Measurements from ENCODE around the gene ADGRG3.
A peak's percentile ranks its signal among the peaks of the same experiment; 100 is the strongest.
"Not testable (repeated sequence)": the region's sequence is repeated elsewhere in the genome, so short reads cannot be mapped to it uniquely, and the experiment has no call there.

Gene ADGRG3

DNA sequence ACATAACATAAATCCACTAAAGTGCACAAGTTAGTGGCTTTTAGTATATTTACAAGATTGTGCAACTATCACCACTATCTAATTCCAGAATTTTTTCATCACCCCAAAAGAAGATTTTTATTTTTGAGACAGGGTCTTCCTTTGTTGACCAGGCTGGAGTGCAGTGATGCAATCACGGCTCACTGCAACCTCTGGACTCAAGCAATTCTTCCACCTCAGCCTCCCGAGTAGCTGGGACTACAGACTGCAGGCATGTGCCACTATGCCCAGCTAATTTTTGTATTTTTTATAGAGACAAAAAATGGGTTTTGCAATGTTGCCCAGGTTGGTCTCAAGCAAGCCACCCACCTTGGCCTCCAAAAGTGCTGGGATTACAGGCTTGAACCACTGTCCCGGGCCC lies 41.6 kb downstream of the ADGRG3 start:
- peaks cover 40% of the 10 kb centered on the region for H3K27me3 ChIP-seq (replicated peaks; ENCODE audit: control insufficient read depth, insufficient read depth, low read length)
- peaks cover 4% of the 10 kb centered on the region for H3K9me3 ChIP-seq (ENCODE audit: control insufficient read depth, low read length)
- no peaks in the 10 kb centered on the region for H3K4me1 ChIP-seq (ENCODE audit: control insufficient read depth, insufficient read depth, low read length)
- no peak for DNase-seq (ENCODE audit: low read depth)
- H3K4me3 ChIP-seq (ENCODE audit: low read length) = no peak overlapping the region
- H3K36me3 ChIP-seq (ENCODE audit: control insufficient read depth, insufficient read depth, low read length, severe bottlenecking) = no peaks in the 10 kb centered on the region
- no peak overlapping the region for H3K9ac ChIP-seq (ENCODE audit: low read length)

GRCh38 chr16:57711346-57711745 lies 43.2 kb downstream of the ADGRG3 start:
- DNase-seq (ENCODE audit: low read depth) = no peak
- Histone ChIP-seq H3K9me3 (ENCODE audit: control insufficient read depth, low read length) (no peaks in the 10 kb centered on the region), H3K27me3 (replicated peaks; ENCODE audit: control insufficient read depth, insufficient read depth, low read length) (peaks cover 45% of the 10 kb centered on the region), H3K9ac (ENCODE audit: low read length) (no peak overlapping the region), H3K36me3 (ENCODE audit: control insufficient read depth, insufficient read depth, low read length, severe bottlenecking) (no peaks in the 10 kb centered on the region), H3K4me1 (ENCODE audit: control insufficient read depth, insufficient read depth, low read length) (no peaks in the 10 kb centered on the region), H3K4me3 (ENCODE audit: low read length) (no peak overlapping the region)

GRCh38 chr16:57711993-57712392 lies 43.9 kb downstream of the ADGRG3 start:
- Histone ChIP-seq H3K4me1 (ENCODE audit: control insufficient read depth, insufficient read depth, low read length) (no peaks in the 10 kb centered on the region), H3K27me3 (replicated peaks; ENCODE audit: control insufficient read depth, insufficient read depth, low read length) (peaks cover 45% of the 10 kb centered on the region), H3K4me3 (ENCODE audit: low read length) (no peak overlapping the region), H3K9me3 (ENCODE audit: control insufficient read depth, low read length) (no peaks in the 10 kb centered on the region), H3K36me3 (ENCODE audit: control insufficient read depth, insufficient read depth, low read length, severe bottlenecking) (no peaks in the 10 kb centered on the region), H3K9ac (ENCODE audit: low read length) (no peak overlapping the region)
- DNase-seq (ENCODE audit: low read depth) = no peak

GRCh38 chr16:57712569-57712968 lies 44.5 kb downstream of the ADGRG3 start:
- H3K4me3 ChIP-seq (ENCODE audit: low read length); DNase-seq (ENCODE audit: low read depth); H3K9me3 ChIP-seq (ENCODE audit: control insufficient read depth, low read length); H3K4me1 ChIP-seq (ENCODE audit: control insufficient read depth, insufficient read depth, low read length); H3K9ac ChIP-seq (ENCODE audit: low read length); H3K36me3 ChIP-seq (ENCODE audit: control insufficient read depth, insufficient read depth, low read length, severe bottlenecking): not testable (repeated sequence)
- peaks cover 46% of the 10 kb centered on the region for H3K27me3 ChIP-seq (replicated peaks; ENCODE audit: control insufficient read depth, insufficient read depth, low read length)

GRCh38 chr16:57713596-57713995 lies 45.5 kb downstream of the ADGRG3 start:
- H3K4me3 ChIP-seq (ENCODE audit: low read length) = no peak overlapping the region
- H3K27me3 ChIP-seq (replicated peaks; ENCODE audit: control insufficient read depth, insufficient read depth, low read length) = peaks cover 56% of the 10 kb centered on the region
- no peaks in the 10 kb centered on the region for H3K36me3 ChIP-seq (ENCODE audit: control insufficient read depth, insufficient read depth, low read length, severe bottlenecking)
- no peak for DNase-seq (ENCODE audit: low read depth)
- no peak overlapping the region for H3K9ac ChIP-seq (ENCODE audit: low read length)
- no peaks in the 10 kb centered on the region for H3K9me3 ChIP-seq (ENCODE audit: control insufficient read depth, low read length)
- H3K4me1 ChIP-seq (ENCODE audit: control insufficient read depth, insufficient read depth, low read length) = no peaks in the 10 kb centered on the region

- Histone ChIP-seq H3K9me3 (ENCODE audit: control insufficient read depth, low read length) (no peaks in the 10 kb centered on the region), H3K9ac (ENCODE audit: low read length) (no peak overlapping the region), H3K4me1 (ENCODE audit: control insufficient read depth, insufficient read depth, low read length) (no peaks in the 10 kb centered on the region), H3K36me3 (ENCODE audit: control insufficient read depth, insufficient read depth, low read length, severe bottlenecking) (no peaks in the 10 kb centered on the region), H3K27me3 (replicated peaks; ENCODE audit: control insufficient read depth, insufficient read depth, low read length) (peaks cover 57% of the 10 kb centered on the region), H3K4me3 (ENCODE audit: low read length) (no peak overlapping the region)
- DNase-seq (ENCODE audit: low read depth) = no peak
These were observed 45.9 kb downstream of the ADGRG3 start for GRCh38 chr16:57714047-57714446.

- Histone ChIP-seq H3K9me3 (ENCODE audit: control insufficient read depth, low read length) (no peaks in the 10 kb centered on the region), H3K4me3 (ENCODE audit: low read length) (no peak overlapping the region), H3K4me1 (ENCODE audit: control insufficient read depth, insufficient read depth, low read length) (no peaks in the 10 kb centered on the region), H3K27me3 (replicated peaks; ENCODE audit: control insufficient read depth, insufficient read depth, low read length) (peaks cover 20% of the 10 kb centered on the region), H3K36me3 (ENCODE audit: control insufficient read depth, insufficient read depth, low read length, severe bottlenecking) (no peaks in the 10 kb centered on the region), H3K9ac (ENCODE audit: low read length) (no peak overlapping the region)
- peak; percentile 42 for DNase-seq (ENCODE audit: low read depth)
These were observed 52.1 kb downstream of the ADGRG3 start for GRCh38 chr16:57720142-57720575.

DNA sequence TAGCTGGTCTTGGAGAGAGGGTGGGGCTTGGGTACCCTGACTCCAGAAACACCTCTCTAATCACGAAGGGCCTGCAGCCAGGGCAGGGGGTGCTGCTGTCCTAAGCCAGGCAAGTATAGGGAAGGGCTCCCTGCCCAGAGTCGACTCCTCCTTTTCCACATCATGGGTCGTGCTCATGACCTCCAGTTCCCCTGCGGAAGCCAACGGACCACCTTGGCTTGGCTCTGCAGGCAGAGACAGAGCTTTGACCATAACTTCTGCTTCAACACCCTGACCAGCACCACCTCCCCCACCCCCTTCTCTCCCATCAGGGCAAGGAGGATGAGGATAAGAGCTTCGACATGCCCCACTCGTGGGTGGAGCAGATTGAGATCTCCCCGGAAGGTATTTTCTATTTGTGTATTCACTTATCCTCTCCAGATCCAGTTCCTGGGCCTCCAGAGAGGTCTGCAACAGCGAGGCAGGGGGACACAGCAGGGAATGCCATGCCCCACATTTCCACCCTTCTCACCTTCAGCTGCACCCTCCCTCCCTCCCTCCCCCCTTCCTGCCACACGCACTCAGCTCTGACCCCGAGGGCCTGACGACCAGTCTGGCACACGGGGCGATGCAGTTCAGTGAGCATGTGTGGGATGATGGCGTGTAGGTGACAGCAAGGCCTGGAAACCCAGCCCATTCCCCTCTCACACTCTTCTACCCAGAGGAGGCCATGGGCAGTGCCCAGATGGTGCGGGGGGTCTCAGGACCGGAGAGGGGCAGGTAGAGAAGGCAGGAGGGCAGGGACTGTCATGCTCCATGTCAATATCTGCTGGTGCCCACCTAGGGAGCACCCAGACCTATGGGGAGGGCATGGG lies 53.5 kb downstream of the ADGRG3 start:
- Histone ChIP-seq H3K4me1 (ENCODE audit: control insufficient read depth, insufficient read depth, low read length) (no peaks in the 10 kb centered on the region), H3K9me3 (ENCODE audit: control insufficient read depth, low read length) (no peaks in the 10 kb centered on the region), H3K4me3 (ENCODE audit: low read length) (no peak overlapping the region), H3K27me3 (replicated peaks; ENCODE audit: control insufficient read depth, insufficient read depth, low read length) (peaks cover 11% of the 10 kb centered on the region), H3K9ac (ENCODE audit: low read length) (no peak overlapping the region), H3K36me3 (ENCODE audit: control insufficient read depth, insufficient read depth, low read length, severe bottlenecking) (no peaks in the 10 kb centered on the region)
- no peak for DNase-seq (ENCODE audit: low read depth)

DNA sequence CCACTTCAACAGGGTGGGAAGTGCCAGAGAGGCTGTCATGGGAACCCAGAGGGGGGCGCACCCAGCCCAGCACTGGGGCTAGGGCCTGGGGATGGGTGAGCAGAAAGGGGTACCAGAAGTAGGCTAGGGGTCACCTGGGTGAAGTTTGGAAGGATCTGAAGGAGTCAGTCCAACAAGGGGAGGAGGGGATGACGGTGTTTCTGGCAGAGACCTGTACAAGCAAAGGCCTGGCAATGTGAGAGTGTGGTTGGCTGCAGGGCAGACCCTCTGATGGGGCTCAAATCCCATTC lies 54.0 kb downstream of the ADGRG3 start:
- Histone ChIP-seq H3K36me3 (ENCODE audit: control insufficient read depth, insufficient read depth, low read length, severe bottlenecking) (no peaks in the 10 kb centered on the region), H3K9ac (ENCODE audit: low read length) (no peak overlapping the region), H3K4me3 (ENCODE audit: low read length) (no peak overlapping the region), H3K4me1 (ENCODE audit: control insufficient read depth, insufficient read depth, low read length) (no peaks in the 10 kb centered on the region), H3K9me3 (ENCODE audit: control insufficient read depth, low read length) (no peaks in the 10 kb centered on the region), H3K27me3 (replicated peaks; ENCODE audit: control insufficient read depth, insufficient read depth, low read length) (peaks cover 11% of the 10 kb centered on the region)
- DNase-seq (ENCODE audit: low read depth) = no peak

- H3K36me3 ChIP-seq (ENCODE audit: control insufficient read depth, insufficient read depth, low read length, severe bottlenecking) = no peaks in the 10 kb centered on the region
- no peaks in the 10 kb centered on the region for H3K4me1 ChIP-seq (ENCODE audit: control insufficient read depth, insufficient read depth, low read length)
- no peak overlapping the region for H3K9ac ChIP-seq (ENCODE audit: low read length)
- H3K4me3 ChIP-seq (ENCODE audit: low read length) = no peak overlapping the region
- DNase-seq (ENCODE audit: low read depth) = no peak
- H3K9me3 ChIP-seq (ENCODE audit: control insufficient read depth, low read length) = no peaks in the 10 kb centered on the region
- peaks cover 10% of the 10 kb centered on the region for H3K27me3 ChIP-seq (replicated peaks; ENCODE audit: control insufficient read depth, insufficient read depth, low read length)
These were observed 54.5 kb downstream of the ADGRG3 start for GRCh38 chr16:57722651-57723050.

DNA sequence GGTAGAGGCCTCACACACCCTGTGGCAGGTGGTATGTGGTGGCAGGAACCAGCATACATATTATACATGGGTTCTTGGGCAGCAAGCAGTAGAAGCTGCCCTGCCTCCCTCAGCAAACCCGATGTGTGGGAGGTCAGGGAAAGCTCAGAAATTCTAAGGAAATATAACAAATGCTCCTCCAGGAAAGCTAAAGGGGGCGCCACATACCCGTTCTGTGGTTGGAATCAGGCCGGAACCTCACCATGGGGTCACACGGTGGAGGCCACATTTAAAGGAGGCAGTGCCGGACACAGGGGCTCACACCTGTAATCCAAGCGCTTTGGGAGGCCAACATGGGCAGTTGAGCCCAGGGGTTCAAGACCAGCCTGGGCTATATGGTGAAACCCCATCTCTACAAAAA lies 55.1 kb downstream of the ADGRG3 start:
- no peaks in the 10 kb centered on the region for H3K9me3 ChIP-seq (ENCODE audit: control insufficient read depth, low read length)
- no peak for DNase-seq (ENCODE audit: low read depth)
- H3K4me3 ChIP-seq (ENCODE audit: low read length) = no peak overlapping the region
- H3K36me3 ChIP-seq (ENCODE audit: control insufficient read depth, insufficient read depth, low read length, severe bottlenecking) = no peaks in the 10 kb centered on the region
- peaks cover 5% of the 10 kb centered on the region for H3K27me3 ChIP-seq (replicated peaks; ENCODE audit: control insufficient read depth, insufficient read depth, low read length)
- no peak overlapping the region for H3K9ac ChIP-seq (ENCODE audit: low read length)
- H3K4me1 ChIP-seq (ENCODE audit: control insufficient read depth, insufficient read depth, low read length) = no peaks in the 10 kb centered on the region

DNA sequence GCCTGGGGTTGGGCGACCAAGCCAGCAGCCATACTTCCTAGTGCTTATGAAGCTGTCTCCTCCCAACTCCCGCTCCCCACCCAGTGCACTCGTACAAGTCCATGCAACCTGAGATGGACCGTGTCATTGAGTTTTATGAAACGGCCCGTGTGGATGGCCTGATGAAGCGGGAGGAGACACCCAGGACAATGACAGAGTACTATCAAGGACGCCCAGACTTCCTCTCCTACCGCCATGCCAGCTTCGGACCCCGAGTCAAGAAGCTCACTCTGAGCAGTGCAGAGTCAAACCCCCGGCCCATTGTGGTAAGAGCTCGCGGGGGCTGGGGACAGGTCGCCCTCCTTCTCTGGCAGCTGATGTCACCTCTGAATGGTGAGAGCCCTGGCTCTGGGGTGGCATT lies 56.4 kb downstream of the ADGRG3 start:
- no peak for DNase-seq (ENCODE audit: low read depth)

More for the DNA sequence above, 56.4 kb downstream of the ADGRG3 start:
- H3K9me3 ChIP-seq (ENCODE audit: control insufficient read depth, low read length) = no peaks in the 10 kb centered on the region
- H3K4me3 ChIP-seq (ENCODE audit: low read length) = no peak overlapping the region
- no peaks in the 10 kb centered on the region for H3K27me3 ChIP-seq (replicated peaks; ENCODE audit: control insufficient read depth, insufficient read depth, low read length)
- no peaks in the 10 kb centered on the region for H3K4me1 ChIP-seq (ENCODE audit: control insufficient read depth, insufficient read depth, low read length)
- no peak overlapping the region for H3K9ac ChIP-seq (ENCODE audit: low read length)
- H3K36me3 ChIP-seq (ENCODE audit: control insufficient read depth, insufficient read depth, low read length, severe bottlenecking) = no peaks in the 10 kb centered on the region
